ENCODE results near the gene RAB36. TPM values are rescaled to one million over a fixed set of nuclear protein-coding genes. Genes with fewer than 3 reads are reported as not detected.

Gene RAB36
- total and polyA plus RNA-seq, 7 donors, result 0.05 to 0.56 (median 0.23) TPM; not detected in 1

- H3K36me3 ChIP-seq (ENCODE audit: insufficient read depth in 1 of 2, low read depth in 1 of 2), result no peaks in the 10 kb centered on the region
- intact Hi-C loops (cut with DNase I), result no loop called here
- WGBS, 3 donors, result 66 to 81% (median 69%) methylated on average over 10 of the region's 10 CpGs
- no peak for ATAC-seq
- no peak overlapping the region for H3K4me3 ChIP-seq
- no peaks in the 10 kb centered on the region for H3K9me3 ChIP-seq
- H3K27me3 ChIP-seq (ENCODE audit: insufficient read depth in 3 of 3, low read length in 2 of 3), result peaks cover 0 to 7% (median 0%) of the 10 kb centered on the region in 3 donors
- DNase-seq, result no peak
- no peak overlapping the region for H3K27ac ChIP-seq
- TF ChIP-seq, protein P1, sequence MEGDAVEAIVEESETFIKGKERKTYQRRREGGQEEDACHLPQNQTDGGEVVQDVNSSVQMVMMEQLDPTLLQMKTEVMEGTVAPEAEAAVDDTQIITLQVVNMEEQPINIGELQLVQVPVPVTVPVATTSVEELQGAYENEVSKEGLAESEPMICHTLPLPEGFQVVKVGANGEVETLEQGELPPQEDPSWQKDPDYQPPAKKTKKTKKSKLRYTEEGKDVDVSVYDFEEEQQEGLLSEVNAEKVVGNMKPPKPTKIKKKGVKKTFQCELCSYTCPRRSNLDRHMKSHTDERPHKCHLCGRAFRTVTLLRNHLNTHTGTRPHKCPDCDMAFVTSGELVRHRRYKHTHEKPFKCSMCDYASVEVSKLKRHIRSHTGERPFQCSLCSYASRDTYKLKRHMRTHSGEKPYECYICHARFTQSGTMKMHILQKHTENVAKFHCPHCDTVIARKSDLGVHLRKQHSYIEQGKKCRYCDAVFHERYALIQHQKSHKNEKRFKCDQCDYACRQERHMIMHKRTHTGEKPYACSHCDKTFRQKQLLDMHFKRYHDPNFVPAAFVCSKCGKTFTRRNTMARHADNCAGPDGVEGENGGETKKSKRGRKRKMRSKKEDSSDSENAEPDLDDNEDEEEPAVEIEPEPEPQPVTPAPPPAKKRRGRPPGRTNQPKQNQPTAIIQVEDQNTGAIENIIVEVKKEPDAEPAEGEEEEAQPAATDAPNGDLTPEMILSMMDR (IDR thresholded peaks at IDR 0.05), result no peak
- no peaks in the 10 kb centered on the region for H3K4me1 ChIP-seq
These were observed 34.9 kb upstream of the RAB36 start for GRCh38 chr22:23110190-23110921.

DNA sequence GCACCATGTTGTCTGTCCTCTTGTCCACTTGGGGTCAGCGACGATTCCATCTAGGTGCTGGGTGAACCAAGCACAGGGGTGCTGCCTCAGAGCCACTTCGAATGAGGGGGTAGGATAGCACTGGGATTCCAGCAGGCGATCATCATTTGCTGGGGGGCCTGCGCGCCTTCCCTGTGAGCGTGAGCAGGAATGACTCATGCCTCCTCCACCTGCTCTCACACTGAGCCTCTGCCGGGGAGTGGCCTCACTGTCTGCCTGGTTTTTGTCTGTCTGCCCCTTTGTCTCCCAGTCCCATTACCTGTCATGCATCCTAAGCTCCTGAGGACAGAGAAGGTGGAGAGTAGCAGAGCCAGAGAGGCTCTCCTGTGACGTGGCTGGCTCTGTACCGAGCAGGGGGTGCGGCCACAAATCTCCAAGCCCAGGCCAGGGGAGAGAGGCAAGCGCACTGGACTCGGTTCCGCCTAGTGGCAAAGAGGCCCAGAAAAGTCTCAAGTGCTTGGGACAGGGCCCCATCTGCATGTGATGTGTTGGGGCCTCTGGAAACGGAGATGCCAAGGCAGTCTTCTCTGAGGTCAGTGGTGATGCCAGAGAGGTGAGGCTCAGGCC, 34.3 kb upstream of the RAB36 start:
- H3K27me3 ChIP-seq (ENCODE audit: insufficient read depth in 3 of 3, low read length in 2 of 3), result peaks cover 0 to 7% (median 0%) of the 10 kb centered on the region in 3 donors
- ATAC-seq, result no peak
- no peaks in the 10 kb centered on the region for H3K4me1 ChIP-seq
- intact Hi-C loops (cut with DNase I), result no loop called here
- H3K4me3 ChIP-seq, result no peak overlapping the region
- 56 to 81% (median 64%) methylated on average over 15 of the region's 15 CpGs for WGBS, 3 donors
- no peaks in the 10 kb centered on the region for H3K9me3 ChIP-seq
- TF ChIP-seq, protein P1 (IDR thresholded peaks at IDR 0.05), result no peak
- no peaks in the 10 kb centered on the region for H3K36me3 ChIP-seq (ENCODE audit: insufficient read depth in 1 of 2, low read depth in 1 of 2)
- H3K27ac ChIP-seq, result no peak overlapping the region
- no peak for DNase-seq

GRCh38 chr22:23112472-23113012, 32.7 kb upstream of the RAB36 start:
- Histone ChIP-seq H3K9me3 (no peaks in the 10 kb centered on the region), H3K27me3 (ENCODE audit: insufficient read depth in 3 of 3, low read length in 2 of 3) (peaks cover 0 to 7% (median 0%) of the 10 kb centered on the region in 3 donors), H3K4me3 (no peak overlapping the region), H3K36me3 (ENCODE audit: insufficient read depth in 1 of 2, low read depth in 1 of 2) (no peaks in the 10 kb centered on the region), H3K4me1 (no peaks in the 10 kb centered on the region), H3K27ac (no peak overlapping the region)
- DNase-seq (no peak), ATAC-seq (no peak)
- WGBS, 3 donors, result 63 to 84% (median 77%) methylated on average over 9 of the region's 9 CpGs
- intact Hi-C loops (cut with DNase I), result no loop called here
- TF ChIP-seq, protein P1 (IDR thresholded peaks at IDR 0.05), result no peak

DNA sequence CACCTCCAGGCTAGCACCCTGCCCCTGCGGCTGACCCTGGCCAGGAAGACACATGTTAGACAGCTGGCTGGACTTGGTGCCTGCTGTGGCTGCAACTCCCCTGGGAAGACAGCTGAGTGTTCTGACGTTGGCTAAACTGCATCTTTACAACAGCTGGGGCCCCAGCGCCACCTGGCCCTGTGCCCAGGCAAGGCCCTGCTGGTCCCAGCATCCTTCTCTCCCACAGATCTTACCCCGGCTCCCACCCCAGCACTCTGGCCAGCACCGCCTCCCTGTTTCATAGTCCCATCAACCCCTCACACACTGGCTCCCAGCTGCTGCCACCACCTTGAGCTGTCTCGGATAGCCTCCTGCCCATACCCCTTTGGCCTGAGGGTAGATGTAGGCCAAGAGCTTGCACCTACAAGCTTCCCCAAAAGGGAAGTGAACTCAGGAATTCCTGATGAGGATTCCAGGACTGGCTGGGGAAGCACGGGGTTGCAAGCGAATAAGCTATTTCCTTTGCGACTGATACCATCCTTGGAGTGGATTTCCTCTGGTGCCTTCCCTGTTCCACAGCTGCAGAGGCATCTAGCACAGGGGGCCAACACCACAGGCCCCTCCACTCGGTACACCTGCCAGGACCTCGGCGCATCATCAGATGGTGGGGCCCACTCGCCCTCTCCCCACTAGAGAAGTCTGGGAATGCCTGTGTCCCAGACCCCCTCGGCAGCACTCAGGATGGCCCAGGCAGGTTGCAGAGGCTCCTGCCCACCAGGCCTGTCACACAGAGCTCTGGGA, 32.0 kb upstream of the RAB36 start:
- 34 to 46% (median 37%) methylated on average over 14 of the region's 14 CpGs for WGBS, 3 donors
- Histone ChIP-seq H3K9me3 (no peaks in the 10 kb centered on the region), H3K27me3 (ENCODE audit: insufficient read depth in 3 of 3, low read length in 2 of 3) (peaks cover 0 to 7% (median 0%) of the 10 kb centered on the region in 3 donors), H3K27ac (no peak overlapping the region), H3K36me3 (ENCODE audit: insufficient read depth in 1 of 2, low read depth in 1 of 2) (no peaks in the 10 kb centered on the region), H3K4me3 (no peak overlapping the region), H3K4me1 (no peaks in the 10 kb centered on the region)
- peak in 1 of 2 donors; percentile 71 for DNase-seq
- peak; percentile 31 to 51 (median 38) for ATAC-seq
- TF ChIP-seq, protein P1 (IDR thresholded peaks at IDR 0.05), result no peak
- intact Hi-C loops (cut with DNase I), result no loop called here

Data from psoas muscle (tissue), 8 donors.